ENCODE measurements around the gene AGBL3. TPM values are rescaled to one million over a fixed set of nuclear protein-coding genes. Genes with fewer than 3 reads are reported as not detected.

AGBL3 gene
- total and polyA plus RNA-seq, 8 donors, result 0.91 to 4.4 (median 2.7) TPM

GRCh38 chr7:135168001-135168400, 181.7 kb downstream of the AGBL3 start:
- peaks cover 5 to 18% (median 13%) of the 10 kb centered on the region in 3 donors for H3K4me1 ChIP-seq
- no peak for ATAC-seq
- H3K36me3 ChIP-seq, result peaks cover 0 to 28% (median 0%) of the 10 kb centered on the region in 3 donors
- H3K4me3 ChIP-seq, result no peak overlapping the region
- intact Hi-C loops (cut with DNase I), result loop anchor here in 2 of 3 donors (10.0 kb wide), 2 partner anchors 173 to 183 kb away; partner anchors contain the start of gene AGBL3 (in 1 of the 2)
- FAIRE-seq, result no peak
- H3K27me3 ChIP-seq, result no peaks in the 10 kb centered on the region
- TF ChIP-seq CTCF (IDR thresholded peaks at IDR 0.05), result no peak
- 58 to 69% methylated on average over 6 to 8 of the region's 9 CpGs for WGBS, 2 donors
- H3K27ac ChIP-seq, result peak overlapping the region in 2 of 4 donors; percentile 41 to 48
- no peak for DNase-seq
- no peaks in the 10 kb centered on the region for H3K9me3 ChIP-seq

- Histone ChIP-seq H3K4me3 (peak overlapping the region in 2 of 4 donors; percentile 79 to 96), H3K4me1 (peaks cover 5 to 18% (median 13%) of the 10 kb centered on the region in 3 donors), H3K27me3 (no peaks in the 10 kb centered on the region), H3K9me3 (no peaks in the 10 kb centered on the region), H3K36me3 (peaks cover 0 to 28% (median 0%) of the 10 kb centered on the region in 3 donors), H3K27ac (peak overlapping the region in 2 of 4 donors; percentile 96 to 99)
- TF ChIP-seq CTCF (IDR thresholded peaks at IDR 0.05), result no peak
- intact Hi-C loops (cut with DNase I), result loop anchor here in 2 of 3 donors (10.0 kb wide), 2 partner anchors 174 to 184 kb away; partner anchors contain the start of gene AGBL3 (in 1 of the 2)
- FAIRE-seq (no peak), DNase-seq (no peak), ATAC-seq (no peak)
- 86 to 89% methylated on average over 13 of the region's 13 CpGs for WGBS, 2 donors
These were observed 182.3 kb downstream of the AGBL3 start for GRCh38 chr7:135168489-135169140.

- H3K27ac ChIP-seq, result peak overlapping the region; percentile 95 to 99 (median 96)
- H3K9me3 ChIP-seq, result no peaks in the 10 kb centered on the region
- DNase-seq (no peak), ATAC-seq (peak in 2 of 4 donors; percentile 3 to 4), FAIRE-seq (no peak)
- peaks cover 0 to 28% (median 0%) of the 10 kb centered on the region in 3 donors for H3K36me3 ChIP-seq
- 41 to 45% methylated on average over 11 of the region's 11 CpGs for WGBS, 2 donors
- H3K27me3 ChIP-seq, result no peaks in the 10 kb centered on the region
- intact Hi-C loops (cut with DNase I), result loop anchor here in 2 of 3 donors (10.0 kb wide), 2 partner anchors 175 to 185 kb away; partner anchors contain the start of gene AGBL3 (in 1 of the 2)
- H3K4me3 ChIP-seq, result peak overlapping the region; percentile 79 to 97 (median 93)
- no peak for TF ChIP-seq CTCF (IDR thresholded peaks at IDR 0.05)
- peaks cover 5 to 18% (median 13%) of the 10 kb centered on the region in 3 donors for H3K4me1 ChIP-seq
These were observed 183.0 kb downstream of the AGBL3 start for GRCh38 chr7:135169141-135169963.

GRCh38 chr7:135169964-135170273, 183.6 kb downstream of the AGBL3 start:
- TF ChIP-seq CTCF (IDR thresholded peaks at IDR 0.05), result no peak
- Histone ChIP-seq H3K4me1 (peaks cover 5 to 18% (median 13%) of the 10 kb centered on the region in 3 donors), H3K9me3 (no peaks in the 10 kb centered on the region), H3K27me3 (no peaks in the 10 kb centered on the region), H3K36me3 (peaks cover 0 to 26% (median 0%) of the 10 kb centered on the region in 3 donors), H3K4me3 (peak overlapping the region; percentile 79 to 97 (median 93)), H3K27ac (peak overlapping the region; percentile 95 to 99 (median 96))
- intact Hi-C loops (cut with DNase I), result loop anchor here in 2 of 3 donors (10.0 kb wide), 2 partner anchors 175 to 185 kb away; partner anchors contain the start of gene AGBL3 (in 1 of the 2)
- ATAC-seq (no peak), FAIRE-seq (no peak), DNase-seq (no peak)
- WGBS, 2 donors, result 1% methylated on average over 8 to 17 of the region's 17 CpGs

Measured in pancreas (tissue), 10 donors.